NCI-H2107 treated with DMSO at 0.1 percent for 48 hours (cell line): ENCODE data around the gene TRAPPC10.

ENCODE experiments used
- DNase-seq: peaks from one replicate; lab custom pipeline; 2025; ENCODE audit not compliant: unreplicated experiment; lab: John Stamatoyannopoulos, UW

Gene TRAPPC10

GRCh38 chr21:44027607-44028286, 15.6 kb downstream of the TRAPPC10 start:
- DNase-seq = no peak

GRCh38 chr21:44028287-44028659, 16.2 kb downstream of the TRAPPC10 start:
- no peak for DNase-seq

- DNase-seq = no peak
These were observed 17.5 kb downstream of the TRAPPC10 start for GRCh38 chr21:44029460-44030087.

GRCh38 chr21:44035244-44035643, 23.1 kb downstream of the TRAPPC10 start:
- no peak for DNase-seq

- DNase-seq = no peak
These were observed 26.0 kb downstream of the TRAPPC10 start for GRCh38 chr21:44038063-44038462.

- DNase-seq = no peak
These were observed 27.7 kb downstream of the TRAPPC10 start for GRCh38 chr21:44039828-44040227.

GRCh38 chr21:44043613-44044012, 31.5 kb downstream of the TRAPPC10 start:
- no peak for DNase-seq

- no peak for DNase-seq
These were observed 34.6 kb downstream of the TRAPPC10 start for GRCh38 chr21:44046734-44047133.

- no peak for DNase-seq
These were observed 36.0 kb downstream of the TRAPPC10 start for GRCh38 chr21:44047996-44048560.

- no peak for DNase-seq
These were observed 37.1 kb downstream of the TRAPPC10 start for GRCh38 chr21:44049182-44049581.

GRCh38 chr21:44049606-44050005, 37.5 kb downstream of the TRAPPC10 start:
- no peak for DNase-seq

- no peak for DNase-seq
These were observed 38.2 kb downstream of the TRAPPC10 start for GRCh38 chr21:44050276-44050675.

- DNase-seq = no peak
These were observed 39.4 kb downstream of the TRAPPC10 start for GRCh38 chr21:44051462-44051941.

- DNase-seq = no peak
These were observed 40.1 kb downstream of the TRAPPC10 start for GRCh38 chr21:44052071-44052829.

GRCh38 chr21:44052830-44053226, 40.7 kb downstream of the TRAPPC10 start:
- no peak for DNase-seq

GRCh38 chr21:44053567-44053966, 41.5 kb downstream of the TRAPPC10 start:
- no peak for DNase-seq

GRCh38 chr21:44054710-44055109, 42.6 kb downstream of the TRAPPC10 start:
- DNase-seq = no peak

GRCh38 chr21:44057055-44057454, 44.9 kb downstream of the TRAPPC10 start:
- DNase-seq = no peak

- DNase-seq = no peak
These were observed 46.0 kb downstream of the TRAPPC10 start for GRCh38 chr21:44057960-44058651.

GRCh38 chr21:44058652-44058964, 46.5 kb downstream of the TRAPPC10 start:
- DNase-seq = no peak

GRCh38 chr21:44058981-44059380, 46.9 kb downstream of the TRAPPC10 start:
- no peak for DNase-seq
